ENCODE measurements around the gene LRP5. TPM values are rescaled to one million over a fixed set of nuclear protein-coding genes. Genes with fewer than 3 reads are reported as not detected.

The LRP5 gene
- polyA plus RNA-seq, 6 donors from 2014 or later = 0.04 to 0.88 (median 0.56) TPM; not detected in 1

DNA sequence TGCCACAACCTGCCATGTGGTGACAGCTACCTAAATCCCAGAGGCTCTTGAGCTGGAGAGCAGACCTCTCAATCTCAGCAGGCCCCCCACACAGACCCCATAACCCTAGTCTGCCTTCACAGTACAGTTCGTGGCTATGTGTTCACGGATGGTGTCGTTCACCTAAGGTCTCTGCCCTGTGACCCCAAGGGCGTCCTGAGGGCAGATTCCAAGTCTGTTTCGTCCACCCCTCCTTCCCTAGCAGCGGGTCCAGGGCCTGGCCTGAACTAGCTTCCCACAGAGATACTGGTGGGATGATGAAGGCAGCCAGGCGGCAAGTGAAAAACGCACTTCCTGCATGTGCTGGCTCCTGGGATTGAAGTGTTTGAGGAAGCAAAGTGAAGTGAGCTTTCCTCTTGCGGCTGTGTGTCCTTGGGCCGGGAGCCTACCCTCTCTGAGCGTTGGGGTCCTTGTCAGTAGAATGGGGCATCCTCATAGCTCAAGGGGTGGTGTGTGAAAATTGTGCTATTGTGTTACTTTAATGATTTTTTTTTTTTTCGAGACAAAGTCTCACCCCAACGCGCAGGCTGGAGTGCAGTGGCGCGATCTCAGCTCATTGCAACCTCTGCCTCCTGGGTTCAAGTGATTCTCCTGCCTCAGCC lies 70.1 kb downstream of the LRP5 start:
- Mint-ChIP-seq H3K9me3 (no peaks in the 10 kb centered on the region), H3K36me3 (no peaks in the 10 kb centered on the region), H3K27ac (peak overlapping the region in 1 of 6 donors; percentile 74), H3K4me1 (peaks cover 29 to 43% (median 36%) of the 10 kb centered on the region in 3 donors), H3K4me3 (no peak overlapping the region), H3K27me3 (peaks cover 0 to 5% (median 0%) of the 10 kb centered on the region in 3 donors)
- DNase-seq = no peak
- ATAC-seq (ENCODE audit: low read depth in 2 of 2) = no peak

DNA sequence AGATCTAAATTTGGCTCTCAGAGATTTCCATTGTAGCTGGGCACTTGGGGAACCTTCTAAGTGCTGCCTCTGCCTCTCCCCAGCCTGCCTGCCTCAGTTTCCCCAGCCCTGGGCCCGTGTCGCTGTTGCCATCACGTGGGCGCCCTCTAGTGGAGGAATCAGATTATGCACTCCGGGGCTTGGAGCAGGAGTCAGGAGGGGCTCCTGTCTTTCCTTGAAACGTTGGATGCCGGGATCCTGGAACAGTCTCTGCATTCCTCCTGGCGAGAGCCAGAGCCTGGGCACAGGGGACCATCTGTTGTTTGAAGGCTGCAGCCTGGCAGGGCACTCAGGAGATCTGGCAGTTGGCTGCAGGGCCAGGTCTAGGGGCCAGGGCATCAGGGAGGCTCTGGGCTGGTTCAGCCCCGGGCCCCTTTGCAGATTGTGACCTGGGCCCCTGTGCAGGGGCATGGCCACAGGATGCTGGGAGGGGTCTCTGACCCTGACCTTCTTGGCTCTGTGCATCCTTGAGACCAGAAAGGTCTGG lies 71.6 kb downstream of the LRP5 start:
- Mint-ChIP-seq H3K4me3 (peak overlapping the region in 1 of 8 donors; percentile 71), H3K9me3 (no peaks in the 10 kb centered on the region), H3K36me3 (no peaks in the 10 kb centered on the region), H3K27ac (peak overlapping the region in 2 of 6 donors; percentile 45 to 80), H3K27me3 (peaks cover 0 to 5% (median 0%) of the 10 kb centered on the region in 3 donors), H3K4me1 (peaks cover 29 to 43% (median 36%) of the 10 kb centered on the region in 3 donors)
- DNase-seq (peak; percentile 47), ATAC-seq (ENCODE audit: low read depth in 2 of 2) (peak; percentile 37 to 41)

DNA sequence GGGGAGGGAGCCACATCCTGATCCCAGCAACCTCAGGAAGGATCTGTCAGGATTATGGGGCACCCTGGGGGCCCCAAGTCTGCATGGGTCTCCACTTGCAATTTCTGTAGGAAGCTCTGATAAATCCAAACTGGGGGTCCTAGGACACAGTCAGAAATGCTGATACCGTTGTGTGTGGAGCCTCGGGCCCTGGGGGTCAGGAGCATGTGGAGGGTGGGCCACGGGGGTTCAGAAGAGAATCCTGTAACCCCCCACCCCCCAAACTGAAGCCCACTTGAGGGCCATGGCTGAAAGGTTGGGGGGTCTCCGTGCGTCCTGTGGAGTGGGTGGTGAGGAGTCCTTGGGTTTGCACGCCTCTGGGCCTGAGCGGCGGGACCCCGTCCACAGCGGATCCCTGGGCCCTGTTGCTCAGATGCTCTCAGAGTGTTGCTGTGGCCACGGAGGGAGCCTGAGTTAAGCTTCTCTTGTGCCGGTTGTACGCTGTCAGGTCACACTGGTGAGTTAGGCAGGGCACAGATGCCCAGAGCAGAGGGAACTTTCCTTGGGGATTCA lies 72.2 kb downstream of the LRP5 start:
- Mint-ChIP-seq H3K4me1 (peaks cover 24 to 37% (median 32%) of the 10 kb centered on the region in 3 donors), H3K27me3 (peaks cover 0 to 5% (median 0%) of the 10 kb centered on the region in 3 donors), H3K4me3 (no peak overlapping the region), H3K27ac (no peak overlapping the region), H3K9me3 (no peaks in the 10 kb centered on the region), H3K36me3 (no peaks in the 10 kb centered on the region)
- DNase-seq = no peak
- no peak for ATAC-seq (ENCODE audit: low read depth in 2 of 2)

DNA sequence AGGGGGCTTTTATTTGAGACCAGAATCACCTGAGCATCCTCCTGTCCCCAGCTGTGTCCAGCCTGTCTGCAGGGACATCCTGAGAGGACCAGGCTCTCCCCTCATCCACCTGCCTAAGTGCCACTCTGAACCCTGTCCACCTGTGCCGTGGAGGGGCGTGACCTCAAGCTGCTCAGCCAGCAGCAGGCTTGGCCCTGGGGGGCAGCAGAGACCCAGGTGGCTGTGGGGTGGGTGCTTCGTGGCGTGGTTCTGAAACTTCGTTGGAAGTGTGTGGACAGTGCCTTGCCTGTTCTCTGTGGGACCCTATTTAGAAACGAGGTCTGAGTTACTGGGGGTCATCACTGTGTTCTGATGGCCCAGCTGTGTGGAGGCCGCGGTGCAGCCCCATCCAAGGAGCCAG lies 72.7 kb downstream of the LRP5 start:
- no peaks in the 10 kb centered on the region for H3K9me3 Mint-ChIP-seq
- peaks cover 19 to 32% (median 26%) of the 10 kb centered on the region in 3 donors for H3K4me1 Mint-ChIP-seq
- DNase-seq (no peak), ATAC-seq (ENCODE audit: low read depth in 2 of 2) (no peak)
- no peak overlapping the region for H3K27ac Mint-ChIP-seq
- peaks cover 0 to 5% (median 0%) of the 10 kb centered on the region in 3 donors for H3K27me3 Mint-ChIP-seq
- H3K36me3 Mint-ChIP-seq = no peaks in the 10 kb centered on the region
- no peak overlapping the region for H3K4me3 Mint-ChIP-seq

DNA sequence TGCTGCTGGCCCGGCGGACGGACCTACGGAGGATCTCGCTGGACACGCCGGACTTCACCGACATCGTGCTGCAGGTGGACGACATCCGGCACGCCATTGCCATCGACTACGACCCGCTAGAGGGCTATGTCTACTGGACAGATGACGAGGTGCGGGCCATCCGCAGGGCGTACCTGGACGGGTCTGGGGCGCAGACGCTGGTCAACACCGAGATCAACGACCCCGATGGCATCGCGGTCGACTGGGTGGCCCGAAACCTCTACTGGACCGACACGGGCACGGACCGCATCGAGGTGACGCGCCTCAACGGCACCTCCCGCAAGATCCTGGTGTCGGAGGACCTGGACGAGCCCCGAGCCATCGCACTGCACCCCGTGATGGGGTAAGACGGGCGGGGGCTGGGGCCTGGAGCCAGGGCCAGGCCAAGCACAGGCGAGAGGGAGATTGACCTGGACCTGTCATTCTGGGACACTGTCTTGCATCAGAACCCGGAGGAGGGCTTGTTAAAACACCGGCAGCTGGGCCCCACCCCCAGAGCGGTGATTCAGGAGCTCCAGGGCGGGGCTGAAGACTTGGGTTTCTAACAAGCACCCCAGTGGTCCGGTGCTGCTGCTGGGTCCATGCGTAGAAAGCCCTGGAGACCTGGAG lies 74.1 kb downstream of the LRP5 start:
- Mint-ChIP-seq H3K9me3 (no peaks in the 10 kb centered on the region), H3K27ac (no peak overlapping the region), H3K27me3 (no peaks in the 10 kb centered on the region), H3K4me3 (no peak overlapping the region), H3K4me1 (peaks cover 7 to 19% (median 13%) of the 10 kb centered on the region in 3 donors), H3K36me3 (no peaks in the 10 kb centered on the region)
- DNase-seq (no peak), ATAC-seq (ENCODE audit: low read depth in 2 of 2) (no peak)

DNA sequence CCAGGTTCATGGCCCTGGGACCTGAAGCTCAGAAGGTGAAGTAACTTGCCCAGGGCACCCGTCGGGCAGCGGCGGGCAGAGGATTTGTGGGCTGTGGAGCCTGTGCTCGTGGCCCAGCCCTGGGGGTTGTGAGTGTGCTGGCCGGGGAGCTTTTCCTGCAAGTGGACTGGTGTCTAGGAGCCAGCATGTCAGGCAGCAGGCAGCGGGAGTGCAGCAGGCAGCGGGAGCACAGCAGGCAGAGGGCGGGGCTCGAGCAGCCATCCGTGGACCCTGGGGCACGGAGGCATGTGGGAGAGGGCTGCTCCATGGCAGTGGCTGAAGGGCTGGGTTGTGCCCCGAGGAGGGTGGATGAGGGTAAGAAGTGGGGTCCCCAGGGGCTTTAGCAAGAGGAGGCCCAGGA lies 75.4 kb downstream of the LRP5 start:
- no peaks in the 10 kb centered on the region for H3K27me3 Mint-ChIP-seq

DNA sequence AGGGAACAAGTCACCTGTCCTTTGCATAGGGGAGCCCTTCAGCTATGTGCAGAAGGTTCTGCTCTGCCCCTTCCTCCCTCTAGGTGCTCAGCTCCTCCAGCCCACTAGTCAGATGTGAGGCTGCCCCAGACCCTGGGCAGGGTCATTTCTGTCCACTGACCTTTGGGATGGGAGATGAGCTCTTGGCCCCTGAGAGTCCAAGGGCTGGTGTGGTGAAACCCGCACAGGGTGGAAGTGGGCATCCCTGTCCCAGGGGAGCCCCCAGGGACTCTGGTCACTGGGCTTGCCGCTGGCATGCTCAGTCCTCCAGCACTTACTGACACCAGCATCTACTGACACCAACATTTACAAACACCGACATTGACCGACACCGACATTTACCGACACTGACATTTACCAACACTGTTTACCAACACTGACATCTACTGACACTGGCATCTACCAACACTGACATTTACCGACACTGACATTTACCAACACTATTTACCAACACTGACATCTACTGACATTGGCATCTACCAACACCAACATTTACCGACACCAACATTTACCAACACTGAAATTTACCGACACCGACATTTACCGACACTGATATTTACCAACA lies 76.3 kb downstream of the LRP5 start:
- ATAC-seq (ENCODE audit: low read depth in 2 of 2) (no peak), DNase-seq (no peak)
- H3K27ac Mint-ChIP-seq = no peak overlapping the region
- H3K27me3 Mint-ChIP-seq = no peaks in the 10 kb centered on the region
- no peak overlapping the region for H3K4me3 Mint-ChIP-seq
- peaks cover 4 to 5% (median 5%) of the 10 kb centered on the region in 3 donors for H3K4me1 Mint-ChIP-seq
- no peaks in the 10 kb centered on the region for H3K36me3 Mint-ChIP-seq
- H3K9me3 Mint-ChIP-seq = no peaks in the 10 kb centered on the region

More for the DNA sequence above, 75.4 kb downstream of the LRP5 start:
- H3K4me3 Mint-ChIP-seq = no peak overlapping the region
- H3K9me3 Mint-ChIP-seq = no peaks in the 10 kb centered on the region
- DNase-seq = no peak
- ATAC-seq (ENCODE audit: low read depth in 2 of 2) = no peak
- H3K36me3 Mint-ChIP-seq = no peaks in the 10 kb centered on the region
- no peak overlapping the region for H3K27ac Mint-ChIP-seq
- H3K4me1 Mint-ChIP-seq = peaks cover 4 to 8% (median 7%) of the 10 kb centered on the region in 3 donors

DNA sequence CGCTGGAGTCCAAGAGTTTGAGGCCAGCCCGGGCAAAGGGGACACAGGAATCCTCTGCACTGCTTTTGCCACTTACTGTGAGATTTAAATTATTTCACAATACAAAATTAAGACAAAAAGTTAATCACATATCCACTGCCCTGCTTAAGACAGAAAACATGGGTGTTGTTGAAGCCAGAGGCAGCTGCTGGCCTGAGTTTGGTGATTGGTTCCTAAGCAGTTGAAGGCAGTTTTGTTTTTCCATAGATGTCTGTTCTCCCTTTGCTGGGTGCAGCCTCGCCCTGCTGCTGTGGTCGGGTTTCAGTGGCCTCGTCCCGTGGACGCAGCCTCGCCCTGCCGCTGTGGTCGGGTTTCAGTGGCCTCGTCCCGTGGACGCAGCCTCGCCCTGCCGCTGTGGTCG lies 77.9 kb downstream of the LRP5 start:
- Mint-ChIP-seq H3K27ac (peak overlapping the region in 1 of 6 donors; percentile 44), H3K4me1 (no peaks in the 10 kb centered on the region), H3K4me3 (no peak overlapping the region), H3K36me3 (no peaks in the 10 kb centered on the region), H3K27me3 (no peaks in the 10 kb centered on the region), H3K9me3 (no peaks in the 10 kb centered on the region)
- ATAC-seq (ENCODE audit: low read depth in 2 of 2) (no peak), DNase-seq (no peak)

DNA sequence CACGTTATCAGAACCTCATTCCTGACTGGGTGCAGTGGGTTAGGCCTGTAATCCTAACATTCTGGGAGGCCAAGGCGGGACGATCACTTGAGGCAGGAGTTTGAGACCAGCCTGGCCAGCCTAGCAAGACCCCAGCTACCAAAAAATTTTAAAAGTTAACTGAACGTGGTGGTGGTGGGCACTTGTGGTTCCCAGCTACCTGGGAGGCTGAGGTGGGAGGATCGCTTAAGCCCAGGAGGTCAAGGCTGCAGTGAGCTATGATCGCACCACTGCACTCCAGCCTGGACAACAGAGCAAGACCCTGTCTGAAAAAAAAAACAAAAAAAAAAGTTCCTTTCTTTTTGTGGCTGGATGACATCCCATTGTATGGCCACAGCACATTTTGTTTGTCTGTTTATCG lies 80.4 kb downstream of the LRP5 start:
- H3K27ac Mint-ChIP-seq = peak overlapping the region in 1 of 6 donors; percentile 58
- no peak for DNase-seq
- H3K27me3 Mint-ChIP-seq = no peaks in the 10 kb centered on the region
- H3K36me3 Mint-ChIP-seq = no peaks in the 10 kb centered on the region
- no peaks in the 10 kb centered on the region for H3K9me3 Mint-ChIP-seq
- no peak for ATAC-seq (ENCODE audit: low read depth in 2 of 2)
- H3K4me3 Mint-ChIP-seq = no peak overlapping the region
- peaks cover 0 to under 1% (median 0%) of the 10 kb centered on the region in 3 donors for H3K4me1 Mint-ChIP-seq

DNA sequence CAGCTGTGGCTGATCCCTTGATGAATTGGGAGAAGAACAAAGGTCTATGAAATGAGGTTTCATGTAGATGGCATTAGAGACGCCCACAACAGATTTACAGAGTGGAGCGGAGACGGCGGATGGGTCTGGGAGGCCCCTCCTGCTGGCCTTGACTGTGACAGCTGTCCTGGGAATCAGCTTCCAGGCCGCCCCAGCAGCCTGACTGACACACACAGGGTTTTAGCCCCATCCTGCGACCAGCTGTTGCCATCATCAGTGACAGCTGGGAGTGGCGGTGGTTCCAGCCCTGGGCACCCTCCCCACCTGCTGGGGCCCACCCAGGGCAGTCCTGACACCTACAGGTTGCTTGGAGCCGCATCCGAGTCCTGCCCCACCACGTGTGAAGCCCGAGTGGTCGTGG lies 84.1 kb downstream of the LRP5 start:
- H3K4me1 Mint-ChIP-seq = peaks cover 0 to 4% (median 3%) of the 10 kb centered on the region in 3 donors
- no peak for ATAC-seq (ENCODE audit: low read depth in 2 of 2)
- H3K36me3 Mint-ChIP-seq = no peaks in the 10 kb centered on the region
- H3K9me3 Mint-ChIP-seq = no peaks in the 10 kb centered on the region
- no peak overlapping the region for H3K27ac Mint-ChIP-seq
- H3K4me3 Mint-ChIP-seq = no peak overlapping the region
- H3K27me3 Mint-ChIP-seq = no peaks in the 10 kb centered on the region
- DNase-seq = no peak

DNA sequence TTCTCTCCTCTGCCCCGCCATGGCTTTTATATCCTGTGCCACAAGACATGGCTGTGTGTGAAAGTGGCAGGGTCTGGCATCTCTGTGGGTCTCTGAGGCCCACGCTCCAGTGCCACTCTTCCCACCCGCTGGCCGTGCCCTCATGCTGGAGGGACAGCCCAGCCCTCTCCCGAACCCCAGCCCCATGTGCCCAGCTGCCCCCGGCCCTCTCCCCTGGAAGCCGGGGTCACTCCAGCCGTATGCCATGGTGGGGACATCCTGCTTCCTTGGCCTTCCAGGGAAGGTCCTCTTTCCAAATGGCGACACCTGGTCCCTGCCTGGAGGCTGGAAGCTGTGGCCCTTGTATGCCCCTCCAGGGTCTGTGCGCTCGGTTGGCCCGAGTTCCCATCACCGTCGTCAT lies 84.9 kb downstream of the LRP5 start:
- no peaks in the 10 kb centered on the region for H3K36me3 Mint-ChIP-seq
- no peaks in the 10 kb centered on the region for H3K27me3 Mint-ChIP-seq
- DNase-seq = no peak
- peaks cover 0 to 4% (median 3%) of the 10 kb centered on the region in 3 donors for H3K4me1 Mint-ChIP-seq
- no peaks in the 10 kb centered on the region for H3K9me3 Mint-ChIP-seq
- no peak for ATAC-seq (ENCODE audit: low read depth in 2 of 2)
- H3K4me3 Mint-ChIP-seq = no peak overlapping the region
- no peak overlapping the region for H3K27ac Mint-ChIP-seq

DNA sequence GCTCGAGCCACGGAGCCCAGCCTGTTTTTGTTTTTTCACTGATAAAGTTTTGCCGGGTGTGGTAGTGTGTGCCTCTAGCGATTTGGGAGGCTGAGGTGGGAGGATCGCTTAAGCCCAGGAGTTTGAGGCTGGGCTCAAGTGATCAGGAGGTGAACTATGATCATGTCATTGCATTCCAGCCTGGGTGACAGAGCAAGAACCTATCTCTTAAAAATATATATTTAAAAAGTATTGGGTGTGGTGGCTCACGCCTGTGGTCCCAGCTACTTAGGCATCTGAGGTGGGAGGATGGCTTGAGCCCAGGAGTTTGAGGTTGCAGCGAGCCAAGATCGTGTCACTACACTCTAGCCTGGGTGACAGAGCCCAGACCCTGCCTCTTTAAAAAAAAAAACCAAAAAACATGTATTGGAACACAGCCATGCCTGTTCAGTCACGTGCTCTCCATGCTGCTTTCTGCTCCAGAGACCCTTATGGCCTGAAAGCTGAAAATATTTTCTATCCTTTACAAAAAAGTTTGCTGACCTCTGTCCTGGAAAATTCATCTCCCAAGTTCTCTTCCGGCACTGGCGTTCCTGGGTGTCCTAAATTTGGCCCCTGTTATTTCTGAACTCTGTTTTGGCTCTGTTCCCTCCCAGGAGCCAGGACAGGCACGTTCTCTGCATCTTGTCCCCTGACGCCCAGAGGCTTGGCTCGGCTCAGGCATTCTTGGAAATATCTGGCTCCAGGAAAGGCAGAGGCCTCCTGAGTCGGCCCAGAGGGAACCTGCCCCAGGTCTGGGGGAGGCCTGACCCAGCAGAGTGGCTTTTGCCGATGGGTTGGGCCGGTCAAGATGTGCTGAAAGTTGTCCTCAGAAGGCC lies 86.8 kb downstream of the LRP5 start:
- Mint-ChIP-seq H3K27ac (peak overlapping the region in 2 of 6 donors; percentile 54 to 65), H3K9me3 (no peaks in the 10 kb centered on the region), H3K36me3 (no peaks in the 10 kb centered on the region), H3K4me3 (no peak overlapping the region), H3K4me1 (peaks cover 0 to 4% (median 3%) of the 10 kb centered on the region in 3 donors), H3K27me3 (no peaks in the 10 kb centered on the region)
- no peak for ATAC-seq (ENCODE audit: low read depth in 2 of 2)
- DNase-seq = no peak

DNA sequence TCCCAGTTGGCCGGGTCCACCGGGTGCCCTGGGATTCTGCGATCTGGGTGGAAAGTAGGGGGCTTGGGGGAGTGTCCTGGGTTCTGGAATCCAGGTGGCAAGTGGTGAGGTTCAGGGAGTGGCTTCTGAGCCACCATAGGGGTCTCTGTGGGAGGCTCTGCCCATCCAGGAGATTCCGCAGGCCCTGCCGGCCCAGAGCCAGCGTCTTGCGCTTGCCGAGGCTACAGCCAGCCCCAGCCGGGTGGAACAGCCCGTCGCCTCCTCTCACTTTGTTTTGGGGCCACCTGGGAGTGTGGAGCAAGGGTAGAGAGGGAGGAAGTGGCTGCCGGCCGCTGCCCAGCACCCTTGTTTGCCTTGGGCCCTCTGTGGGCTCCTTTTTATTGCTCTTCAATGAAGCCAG lies 87.5 kb downstream of the LRP5 start:
- no peak for ATAC-seq (ENCODE audit: low read depth in 2 of 2)
- Mint-ChIP-seq H3K27ac (no peak overlapping the region), H3K27me3 (no peaks in the 10 kb centered on the region), H3K4me1 (peaks cover 0 to 4% (median 3%) of the 10 kb centered on the region in 3 donors), H3K9me3 (no peaks in the 10 kb centered on the region), H3K4me3 (no peak overlapping the region), H3K36me3 (no peaks in the 10 kb centered on the region)
- DNase-seq = no peak
